Small intestine (tissue), 7 donors: Measurements from ENCODE around the gene EEF2KMT. TPM values are rescaled to one million over a fixed set of nuclear protein-coding genes. Genes with fewer than 3 reads are reported as not detected.
"Not testable (repeated sequence)": the region's sequence is repeated elsewhere in the genome, so short reads cannot be mapped to it uniquely, and the experiment has no call there.

Source experiments
- DNase-seq, 2 donors: peaks; one replicate each; pipeline versions ENCODE4 v3.0.0 to v3.0.0-alpha.2; 2013
- FAIRE-seq: peaks from 2 replicates; lab custom pipeline; 2012; peaks lifted over from hg19 to GRCh38; lab: Jason Lieb, UNC
- H3K27ac ChIP-seq, 3 donors: one replicate each; pipeline ENCODE4 v1.5.1; 2013; ENCODE audit warnings: low read length in 2 of 3, mild to moderate bottlenecking in 2 of 3, control low read depth in 1 of 3, inconsistent platforms in 1 of 3, low read depth in 1 of 3, moderate library complexity in 1 of 3
- H3K27me3 ChIP-seq, 3 donors: one replicate each; pipeline ENCODE4 v1.6.1; 2013; ENCODE audit warnings: low read length in 3 of 3, inconsistent platforms in 1 of 3; ENCODE audit not compliant: control insufficient read depth in 3 of 3, insufficient read depth in 3 of 3
- H3K36me3 ChIP-seq, 3 donors: one replicate each; pipeline ENCODE4 v1.6.1; 2013; ENCODE audit warnings: low read length in 3 of 3, inconsistent platforms in 1 of 3, low read depth in 1 of 3, mild to moderate bottlenecking in 1 of 3, moderate library complexity in 1 of 3; ENCODE audit not compliant: control insufficient read depth in 3 of 3, insufficient read depth in 2 of 3
- H3K4me1 ChIP-seq, 3 donors: one replicate each; pipeline ENCODE4 v1.6.1; 2013; ENCODE audit warnings: low read length in 2 of 3, inconsistent platforms in 1 of 3, low read depth in 1 of 3, mild to moderate bottlenecking in 1 of 3, moderate library complexity in 1 of 3; ENCODE audit not compliant: control insufficient read depth in 3 of 3, insufficient read depth in 2 of 3
- H3K4me3 ChIP-seq, 3 donors: one replicate each; pipeline ENCODE4 v1.5.1; 2013; ENCODE audit warnings: low read length in 3 of 3, control low read depth in 1 of 3, inconsistent platforms in 1 of 3, low read depth in 1 of 3, mild to moderate bottlenecking in 1 of 3, moderate library complexity in 1 of 3
- H3K9me3 ChIP-seq, 2 donors: one replicate each; pipeline ENCODE4 v1.6.1; 2013; ENCODE audit warnings: low read depth in 1 of 2, low read length in 1 of 2; ENCODE audit not compliant: control insufficient read depth in 2 of 2, insufficient read depth in 1 of 2
- WGBS, 3 donors: extraction: QIAGEN DNeasy Blood & Tissue Kit; methylation state at CpG; one replicate each; pipeline ENCODE4 v1.1.7; 2013; 5-methylcytosine and 5-hydroxymethylcytosine counted together
- polyA plus RNA-seq, 4 donors: library from polyadenylated mRNA; stranded (reverse) in 3 of 4; unstranded in 1 of 4; fragments of 200-250 nt in 3 of 4; fragments of 120-200 nt in 1 of 4; gene quantifications; one replicate each; pipeline versions ENCODE4 v1.2.1 to v1.2.3, GENCODE V29; 2013
- donor health status: healthy with polysubstance abuse.
- donor health status: control.
- donor health status: control.
- donor health status: Bipolar disorder and iron deficiency.
- donor health status: healthy.

The EEF2KMT gene
- polyA plus RNA-seq, 4 donors, result 4.5 to 9.7 (median 6.4) TPM

- Histone ChIP-seq H3K9me3 (no peaks in the 10 kb centered on the region), H3K36me3 (peaks cover 0 to 67% (median 4%) of the 10 kb centered on the region in 3 donors), H3K4me1 (no peaks in the 10 kb centered on the region), H3K27ac (no peak overlapping the region), H3K4me3 (no peak overlapping the region), H3K27me3 (no peaks in the 10 kb centered on the region)
- no peak for DNase-seq
- no peak for FAIRE-seq
- 92 to 93% (median 93%) methylated on average over 17 of the region's 17 CpGs for WGBS, 3 donors
Measured at GRCh38 chr16:5078626-5079025, 19.0 kb downstream of the EEF2KMT start.

GRCh38 chr16:5077304-5077703 lies 20.3 kb downstream of the EEF2KMT start:
- Histone ChIP-seq H3K36me3 (peaks cover 0 to 56% (median 4%) of the 10 kb centered on the region in 3 donors), H3K9me3 (no peaks in the 10 kb centered on the region), H3K4me1 (peaks cover 0 to 9% (median 2%) of the 10 kb centered on the region in 3 donors), H3K4me3 (no peak overlapping the region), H3K27ac (no peak overlapping the region), H3K27me3 (no peaks in the 10 kb centered on the region)
- 97 to 98% (median 97%) methylated on average over 13 of the region's 13 CpGs for WGBS, 3 donors
- DNase-seq (no peak), FAIRE-seq (no peak)

DNA sequence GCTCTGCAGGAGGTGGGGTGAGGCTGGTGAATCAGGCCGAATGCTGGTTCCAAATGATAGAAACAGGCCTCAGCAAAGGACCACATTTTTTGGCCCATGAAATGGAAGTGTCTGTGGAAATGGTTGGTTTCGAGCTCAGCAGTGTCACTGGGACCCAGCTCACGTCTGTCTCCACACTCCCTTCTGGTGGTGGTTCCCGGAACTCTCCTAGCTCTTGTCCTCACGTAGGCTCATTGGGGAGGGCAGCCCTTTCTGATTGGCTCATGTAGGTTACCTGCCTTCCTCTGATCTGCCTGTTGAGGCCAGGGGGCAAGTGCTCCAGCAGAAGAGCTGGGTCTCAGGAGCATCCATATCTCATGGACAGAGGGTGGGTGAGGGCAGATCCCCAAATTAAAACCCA lies 22.0 kb downstream of the EEF2KMT start:
- Histone ChIP-seq H3K9me3 (no peaks in the 10 kb centered on the region), H3K4me1 (peaks cover 0 to 14% (median 2%) of the 10 kb centered on the region in 3 donors), H3K36me3 (peaks cover 0 to 54% (median 4%) of the 10 kb centered on the region in 3 donors), H3K27me3 (no peaks in the 10 kb centered on the region), H3K27ac (no peak overlapping the region), H3K4me3 (no peak overlapping the region)
- 86 to 90% (median 86%) methylated on average over 5 of the region's 5 CpGs for WGBS, 3 donors
- no peak for DNase-seq
- FAIRE-seq, result no peak

DNA sequence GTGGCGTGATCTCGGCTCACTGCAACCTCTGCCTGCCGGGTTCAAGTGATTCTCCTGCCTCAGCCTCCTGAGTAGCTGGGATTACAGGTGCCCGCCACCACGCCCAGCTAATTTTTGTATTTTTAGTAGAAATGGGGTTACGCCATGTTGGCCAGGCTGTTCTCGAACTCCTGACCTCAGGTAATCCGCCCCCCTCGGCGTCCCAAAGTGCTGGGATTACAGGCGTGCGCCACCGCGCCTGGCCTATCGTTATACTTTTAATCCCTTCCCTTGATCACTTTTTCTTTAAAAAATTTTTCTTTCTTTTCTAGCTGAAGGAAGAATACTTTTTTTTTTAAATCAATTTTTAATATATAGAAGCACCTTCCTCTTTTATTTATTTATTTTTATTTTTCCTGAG lies 23.8 kb downstream of the EEF2KMT start:
- DNase-seq, H3K9me3 ChIP-seq, H3K4me3 ChIP-seq, FAIRE-seq, H3K27me3 ChIP-seq, H3K27ac ChIP-seq: not testable (repeated sequence)
- peaks cover 0 to 42% (median 4%) of the 10 kb centered on the region in 3 donors for H3K36me3 ChIP-seq
- H3K4me1 ChIP-seq, result peaks cover 0 to 14% (median 2%) of the 10 kb centered on the region in 3 donors
- 94 to 98% (median 97%) methylated on average over 15 of the region's 15 CpGs for WGBS, 3 donors

DNA sequence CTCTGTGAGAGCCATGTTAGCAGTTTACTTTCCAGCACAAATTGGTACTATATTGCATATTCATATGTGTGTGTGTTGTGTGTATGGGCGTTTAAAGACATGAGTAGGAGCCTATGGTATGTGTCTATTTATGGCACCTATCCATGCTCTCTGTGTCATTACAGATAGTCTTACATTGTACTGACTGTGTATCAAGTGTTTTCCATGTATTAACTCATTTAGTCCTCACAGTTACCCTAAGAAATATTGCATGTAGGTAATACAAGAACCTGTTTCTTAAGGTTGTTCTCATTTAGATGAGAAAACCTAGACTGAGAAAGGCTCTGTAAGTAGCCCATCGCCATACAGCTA lies 24.3 kb downstream of the EEF2KMT start:
- H3K9me3 ChIP-seq, result no peaks in the 10 kb centered on the region
- H3K27me3 ChIP-seq, result no peaks in the 10 kb centered on the region
- DNase-seq (no peak), FAIRE-seq (no peak)
- 85 to 93% (median 86%) methylated on average over 2 of the region's 2 CpGs for WGBS, 3 donors
- H3K27ac ChIP-seq, result no peak overlapping the region
- H3K36me3 ChIP-seq, result peaks cover 0 to 37% (median 4%) of the 10 kb centered on the region in 3 donors
- H3K4me3 ChIP-seq, result no peak overlapping the region
- peaks cover 0 to 14% (median 2%) of the 10 kb centered on the region in 3 donors for H3K4me1 ChIP-seq

DNA sequence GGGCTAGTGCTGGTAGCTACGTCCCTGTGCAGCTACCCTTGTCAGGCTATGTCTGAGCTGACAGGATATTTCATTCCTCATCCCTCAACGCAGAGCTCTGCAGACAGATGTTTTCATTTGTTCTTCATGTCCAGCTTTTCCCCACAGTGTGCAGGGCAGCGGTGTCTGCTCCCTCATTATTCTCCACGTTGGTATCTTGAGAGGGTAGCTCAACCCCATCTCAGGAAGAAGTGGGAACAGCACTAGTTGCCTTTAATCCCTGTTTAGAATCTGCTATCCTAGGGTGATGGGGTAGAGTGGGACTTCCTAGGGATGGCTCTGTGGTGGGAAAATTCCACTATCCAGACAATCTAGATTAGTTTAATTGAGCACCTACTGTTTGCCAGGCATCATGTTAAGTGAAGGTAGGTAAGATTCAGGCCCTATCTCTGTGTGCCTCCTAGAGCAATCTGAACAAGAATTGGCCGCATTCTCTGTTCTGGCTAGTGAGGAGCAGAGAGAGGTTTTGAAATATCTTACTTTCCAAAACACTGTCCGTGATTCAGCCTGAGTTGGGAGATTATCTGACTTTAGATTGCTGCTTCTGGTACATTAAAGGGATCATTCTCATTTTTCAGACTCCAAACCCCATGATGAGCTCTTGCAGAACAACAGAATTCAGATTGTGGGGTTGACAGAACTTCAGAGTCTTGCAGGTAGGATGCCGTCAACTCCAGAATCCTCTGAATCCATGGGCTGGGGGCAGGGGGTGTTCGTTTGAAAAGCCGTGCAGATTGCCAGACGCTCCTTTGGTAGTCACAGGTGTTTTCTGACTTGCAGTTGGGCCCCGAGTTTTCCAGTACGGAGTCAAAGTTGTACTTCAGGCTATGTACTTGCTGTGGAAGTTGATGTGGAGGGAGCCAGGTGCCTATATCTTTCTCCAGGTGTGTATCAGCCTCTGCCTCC lies 25.0 kb downstream of the EEF2KMT start:
- FAIRE-seq (no peak), DNase-seq (no peak)
- Histone ChIP-seq H3K27me3 (no peaks in the 10 kb centered on the region), H3K4me3 (peak overlapping the region; percentile 59 to 89 (median 85)), H3K9me3 (no peaks in the 10 kb centered on the region), H3K27ac (peak overlapping the region; percentile 62 to 92 (median 83)), H3K4me1 (peaks cover 0 to 14% (median 2%) of the 10 kb centered on the region in 3 donors), H3K36me3 (peaks cover 0 to 33% (median 4%) of the 10 kb centered on the region in 3 donors)
- 61 to 63% (median 62%) methylated on average over 12 of the region's 12 CpGs for WGBS, 3 donors

- DNase-seq (peak; percentile 87 to 95), FAIRE-seq (no peak)
- H3K27me3 ChIP-seq, result no peaks in the 10 kb centered on the region
- H3K4me1 ChIP-seq, result peaks cover 0 to 14% (median 2%) of the 10 kb centered on the region in 3 donors
- H3K4me3 ChIP-seq, result peak within 1 kb of the TSS; percentile 59 to 89 (median 85)
- 0% methylated on average over 48 to 53 of the region's 53 CpGs for WGBS, 3 donors
- H3K27ac ChIP-seq, result peak within 1 kb of the TSS; percentile 62 to 92 (median 83)
- H3K9me3 ChIP-seq, result no peaks in the 10 kb centered on the region
- peaks cover 0 to 27% (median 4%) of the 10 kb centered on the region in 3 donors for H3K36me3 ChIP-seq
Measured at GRCh38 chr16:5071681-5072333, 25.8 kb downstream of the EEF2KMT start, which contains the start of gene ALG1. Gene ALG1, plus strand, starts transcription at chr16:5071843. Its CDS starts 7 bp downstream, at chr16:5071850.

DNA sequence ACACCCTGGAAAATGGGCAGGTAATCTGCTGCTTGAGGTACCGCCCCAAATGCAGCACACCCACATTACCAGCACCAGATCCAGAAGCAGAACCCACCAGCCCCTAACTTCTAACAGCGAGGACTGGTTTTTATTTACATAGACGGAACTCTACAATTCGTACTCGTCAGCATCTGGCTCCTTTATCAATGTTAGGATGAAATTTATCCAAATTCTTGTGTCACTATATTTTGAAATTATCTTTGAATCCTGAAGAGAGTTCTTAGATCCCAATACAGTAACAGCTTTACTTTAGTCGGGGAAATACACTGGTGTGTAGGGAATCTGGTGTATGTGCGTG lies 26.3 kb downstream of the EEF2KMT start:
- no peak for DNase-seq
- H3K9me3 ChIP-seq, result no peaks in the 10 kb centered on the region
- 49 to 58% (median 52%) methylated on average over 7 of the region's 7 CpGs for WGBS, 3 donors

More for the DNA sequence above, 26.3 kb downstream of the EEF2KMT start:
- H3K36me3 ChIP-seq, result peaks cover 0 to 22% (median 4%) of the 10 kb centered on the region in 3 donors
- peak overlapping the region; percentile 62 to 92 (median 83) for H3K27ac ChIP-seq
- no peaks in the 10 kb centered on the region for H3K27me3 ChIP-seq
- peaks cover 0 to 14% (median 2%) of the 10 kb centered on the region in 3 donors for H3K4me1 ChIP-seq
- no peak for FAIRE-seq
- peak overlapping the region in 2 of 3 donors; percentile 85 to 89 for H3K4me3 ChIP-seq
